Lower lobe of right lung (tissue), 2 donors: Measurements from ENCODE around the gene AP2A2. TPM values are rescaled to one million over a fixed set of nuclear protein-coding genes. Genes with fewer than 3 reads are reported as not detected.

ENCODE experiments used
- ATAC-seq, 2 donors: fragments of 200-7000 bp; cut with Tn5 transposase; one replicate each; pipeline ENCODE4 v1.9.1; 2020 to 2022; ENCODE audit warnings: mild to moderate bottlenecking in 2 of 2, moderate library complexity in 2 of 2
- DNase-seq: peaks from one replicate; pipeline ENCODE4 v3.0.0-alpha.2; 2020
- H3K27ac ChIP-seq: fragments of 200-600 bp; one replicate; pipeline ENCODE4 v1.8.0; 2022
- H3K27me3 ChIP-seq: fragments of 200-600 bp; one replicate; pipeline ENCODE4 v1.8.0; 2022; ENCODE audit warnings: low read depth
- H3K36me3 ChIP-seq: fragments of 200-600 bp; one replicate; pipeline ENCODE4 v1.8.0; 2022; ENCODE audit warnings: mild to moderate bottlenecking
- H3K4me1 ChIP-seq: fragments of 200-600 bp; one replicate; pipeline ENCODE4 v1.8.0; 2022
- H3K4me3 ChIP-seq: fragments of 200-600 bp; one replicate; pipeline ENCODE4 v1.8.0; 2022; ENCODE audit warnings: mild to moderate bottlenecking
- H3K9me3 ChIP-seq: fragments of 200-600 bp; one replicate; pipeline ENCODE4 v1.8.0; 2022
- intact Hi-C: fragments of 100-400 bp; cut with DNase I; formaldehyde crosslinking; loops from one replicate; pipeline ENCODE4 v1.11.0; 2022
- total RNA-seq: library from RNA; stranded (reverse); fragmentation: NEBNext Ultra II Directional; extraction: Animal tissue kit (Norgen Biotek cat#: 25700); gene quantifications from one replicate; pipeline ENCODE4 v1.2.1, GENCODE V29; 2021
- TF ChIP-seq, protein P1 (sequence below): fragments of 200-600 bp; IDR thresholded peaks from one replicate; pipeline ENCODE4 v1.8.0; 2022; ENCODE audit warnings: antibody characterized with exemption, mild to moderate bottlenecking
- donor health status: DM: no; HTN: yes; CAD: no; lungs with severe emphysema.

The AP2A2 gene
- total RNA-seq, 1 donor from 2014 or later = 130 TPM

DNA sequence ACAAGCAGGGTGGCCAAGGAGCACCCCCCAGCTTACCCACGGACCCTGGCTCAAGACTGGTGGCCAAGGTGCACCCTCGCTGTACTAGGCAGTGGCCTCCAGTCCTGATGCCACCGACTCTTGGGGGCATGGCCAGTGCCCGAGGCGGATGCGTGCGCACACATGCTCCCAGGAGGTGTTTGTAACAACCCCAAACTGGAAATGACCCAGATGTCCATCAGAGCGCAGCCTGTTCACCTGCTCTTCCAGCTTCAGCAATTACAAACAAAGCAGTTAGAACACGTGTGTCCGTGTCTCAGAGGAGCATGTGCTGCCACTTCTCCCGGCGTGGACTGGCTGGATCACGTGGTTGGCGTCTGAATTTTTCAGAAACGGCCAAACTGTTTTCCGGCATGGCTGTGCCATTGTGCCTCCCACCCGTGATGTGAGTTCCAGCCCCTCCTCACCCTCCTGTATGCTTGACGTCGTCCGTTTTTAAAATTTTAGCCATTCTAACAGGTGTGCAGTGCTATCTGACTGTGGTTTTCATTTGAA, 118.0 kb downstream of the AP2A2 start:
- TF ChIP-seq, protein P1, sequence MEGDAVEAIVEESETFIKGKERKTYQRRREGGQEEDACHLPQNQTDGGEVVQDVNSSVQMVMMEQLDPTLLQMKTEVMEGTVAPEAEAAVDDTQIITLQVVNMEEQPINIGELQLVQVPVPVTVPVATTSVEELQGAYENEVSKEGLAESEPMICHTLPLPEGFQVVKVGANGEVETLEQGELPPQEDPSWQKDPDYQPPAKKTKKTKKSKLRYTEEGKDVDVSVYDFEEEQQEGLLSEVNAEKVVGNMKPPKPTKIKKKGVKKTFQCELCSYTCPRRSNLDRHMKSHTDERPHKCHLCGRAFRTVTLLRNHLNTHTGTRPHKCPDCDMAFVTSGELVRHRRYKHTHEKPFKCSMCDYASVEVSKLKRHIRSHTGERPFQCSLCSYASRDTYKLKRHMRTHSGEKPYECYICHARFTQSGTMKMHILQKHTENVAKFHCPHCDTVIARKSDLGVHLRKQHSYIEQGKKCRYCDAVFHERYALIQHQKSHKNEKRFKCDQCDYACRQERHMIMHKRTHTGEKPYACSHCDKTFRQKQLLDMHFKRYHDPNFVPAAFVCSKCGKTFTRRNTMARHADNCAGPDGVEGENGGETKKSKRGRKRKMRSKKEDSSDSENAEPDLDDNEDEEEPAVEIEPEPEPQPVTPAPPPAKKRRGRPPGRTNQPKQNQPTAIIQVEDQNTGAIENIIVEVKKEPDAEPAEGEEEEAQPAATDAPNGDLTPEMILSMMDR = no peak
- intact Hi-C loops = no loop called here
- ATAC-seq = no peak

DNA sequence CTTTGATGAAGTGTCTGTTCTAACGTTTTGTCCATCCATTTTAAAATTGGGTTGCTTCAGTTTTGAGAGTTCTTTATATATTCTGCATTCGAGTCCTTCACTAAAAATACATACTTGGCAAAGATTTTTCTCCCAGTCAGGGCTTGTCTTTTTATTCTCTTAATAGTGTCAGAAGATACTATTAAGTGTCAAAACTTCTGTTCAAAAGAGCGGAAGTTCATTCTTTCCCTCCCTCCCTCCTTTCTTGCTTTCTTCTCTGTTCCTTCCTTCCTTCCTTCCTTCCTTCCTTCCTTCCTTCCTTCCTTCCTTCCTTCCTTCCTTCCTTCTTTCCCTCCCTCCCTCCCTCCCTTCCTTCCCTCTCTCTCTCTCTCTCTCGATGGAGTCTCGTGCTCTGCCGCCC, 118.5 kb downstream of the AP2A2 start:
- DNase-seq (no peak), ATAC-seq (no peak)
- no peaks in the 10 kb centered on the region for H3K9me3 ChIP-seq
- H3K27me3 ChIP-seq = peaks cover 29% of the 10 kb centered on the region
- intact Hi-C loops = no loop called here
- no peak overlapping the region for H3K4me3 ChIP-seq
- TF ChIP-seq, protein P1 = no peak
- H3K4me1 ChIP-seq = no peaks in the 10 kb centered on the region
- H3K36me3 ChIP-seq = no peaks in the 10 kb centered on the region
- H3K27ac ChIP-seq = no peak overlapping the region

More for the DNA sequence above, 118.0 kb downstream of the AP2A2 start:
- Histone ChIP-seq H3K4me1 (no peaks in the 10 kb centered on the region), H3K4me3 (no peak overlapping the region), H3K27me3 (peaks cover 24% of the 10 kb centered on the region), H3K27ac (no peak overlapping the region), H3K36me3 (no peaks in the 10 kb centered on the region), H3K9me3 (no peaks in the 10 kb centered on the region)
- DNase-seq = no peak

DNA sequence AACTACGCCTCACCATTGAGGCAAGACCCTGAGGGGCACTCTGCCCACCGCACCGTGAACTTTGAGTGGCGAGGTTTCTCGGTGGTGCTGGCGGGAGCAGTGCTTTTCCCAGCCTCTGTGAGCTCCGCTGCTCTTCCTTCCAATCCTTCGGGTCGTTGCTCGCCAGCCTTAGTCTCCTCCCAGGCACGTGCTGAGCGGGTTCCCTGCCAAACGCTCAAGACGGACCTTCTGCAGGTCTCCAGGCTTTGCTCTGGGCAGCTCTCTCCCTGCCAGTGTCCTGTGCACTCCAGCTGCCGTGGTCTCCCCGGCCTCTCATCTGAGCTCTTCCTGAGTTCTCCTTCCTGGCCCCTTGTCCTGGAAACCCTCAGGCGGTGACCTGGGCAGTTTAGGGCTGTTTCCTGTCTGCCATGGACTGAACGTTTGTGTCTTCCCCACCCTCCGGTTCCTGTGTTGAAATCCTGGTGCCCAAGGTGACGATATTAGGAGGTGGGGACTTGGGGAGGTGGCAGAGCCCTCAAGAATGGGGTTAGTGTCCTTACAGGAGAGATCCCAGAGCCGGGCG, 122.0 kb downstream of the AP2A2 start:
- intact Hi-C loops = no loop called here
- ATAC-seq = no peak
- H3K27me3 ChIP-seq = peaks cover 37% of the 10 kb centered on the region

DNA sequence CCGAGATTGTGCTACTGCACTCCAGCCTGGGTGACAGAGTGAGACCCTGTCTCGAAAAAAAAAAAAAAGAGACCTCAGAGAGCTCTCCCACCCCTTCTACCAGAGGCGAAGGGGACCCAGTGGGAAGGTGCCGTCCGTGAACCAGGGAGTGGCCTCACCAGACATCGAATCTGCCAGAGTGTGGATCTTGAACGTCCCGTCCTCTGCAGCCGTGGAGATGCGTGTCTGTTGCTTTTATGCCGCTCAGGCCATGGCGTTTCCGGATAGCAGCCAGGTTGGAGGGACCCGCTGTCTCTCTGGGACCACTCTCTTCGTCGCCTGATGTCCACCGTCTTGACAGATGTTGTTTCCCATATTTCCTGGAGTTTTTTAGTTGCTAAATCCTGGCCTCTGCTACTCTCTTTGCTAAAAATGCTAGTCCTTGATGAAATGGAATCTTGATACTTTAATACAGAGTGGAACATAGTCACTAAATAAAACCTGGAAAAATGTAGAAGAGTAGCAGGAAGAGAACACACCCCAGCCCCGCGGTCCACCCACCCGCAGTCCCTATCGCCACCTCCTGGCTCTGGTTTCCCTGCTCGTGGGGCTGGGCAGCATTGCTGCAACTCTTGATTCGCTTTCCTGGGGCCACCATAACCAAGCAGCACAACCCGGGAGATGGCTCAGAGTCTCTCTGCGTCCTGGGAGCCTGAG, 122.9 kb downstream of the AP2A2 start:
- no peak overlapping the region for H3K4me3 ChIP-seq
- peaks cover 6% of the 10 kb centered on the region for H3K4me1 ChIP-seq
- ATAC-seq (no peak), DNase-seq (no peak)
- H3K9me3 ChIP-seq = no peaks in the 10 kb centered on the region
- intact Hi-C loops = no loop called here
- H3K36me3 ChIP-seq = no peaks in the 10 kb centered on the region
- H3K27me3 ChIP-seq = peaks cover 36% of the 10 kb centered on the region
- TF ChIP-seq, protein P1 = no peak
- H3K27ac ChIP-seq = no peak overlapping the region

More for the DNA sequence above, 122.0 kb downstream of the AP2A2 start:
- Histone ChIP-seq H3K9me3 (no peaks in the 10 kb centered on the region), H3K4me3 (no peak overlapping the region), H3K36me3 (no peaks in the 10 kb centered on the region), H3K4me1 (peaks cover 6% of the 10 kb centered on the region), H3K27ac (no peak overlapping the region)
- TF ChIP-seq, protein P1 = no peak
- DNase-seq = no peak

DNA sequence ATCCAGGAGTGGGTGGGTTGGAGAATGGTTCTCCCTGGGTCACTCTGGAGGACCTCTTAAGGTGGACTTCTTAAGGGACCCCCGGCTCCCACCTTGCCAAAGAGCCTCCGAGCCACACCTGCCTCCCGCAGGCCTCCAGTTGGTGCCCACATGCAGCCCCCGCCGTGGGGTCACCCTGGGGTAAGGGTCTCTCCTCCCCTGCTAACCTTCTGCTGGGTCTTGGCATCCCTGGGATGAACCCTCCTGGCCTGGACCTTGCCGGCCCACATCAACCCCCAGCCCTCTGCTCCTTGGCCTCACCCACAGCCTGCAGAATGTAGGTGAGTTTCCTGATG, 123.4 kb downstream of the AP2A2 start:
- Histone ChIP-seq H3K36me3 (no peaks in the 10 kb centered on the region), H3K4me3 (no peak overlapping the region), H3K27me3 (peaks cover 40% of the 10 kb centered on the region), H3K9me3 (no peaks in the 10 kb centered on the region), H3K4me1 (peaks cover 8% of the 10 kb centered on the region), H3K27ac (no peak overlapping the region)
- DNase-seq = no peak
- intact Hi-C loops = no loop called here
- ATAC-seq = no peak
- TF ChIP-seq, protein P1 = no peak
